Measurements from ENCODE around the gene TMEM184A. TPM values are rescaled to one million over a fixed set of nuclear protein-coding genes. Genes with fewer than 3 reads are reported as not detected.

Gene TMEM184A
- total and polyA plus RNA-seq, 10 of the 15 experiments (the other 5 are each of a cell fraction or from before 2014, with no cell fraction given), result 0.04 to 0.15 TPM; not detected in 8

DNA sequence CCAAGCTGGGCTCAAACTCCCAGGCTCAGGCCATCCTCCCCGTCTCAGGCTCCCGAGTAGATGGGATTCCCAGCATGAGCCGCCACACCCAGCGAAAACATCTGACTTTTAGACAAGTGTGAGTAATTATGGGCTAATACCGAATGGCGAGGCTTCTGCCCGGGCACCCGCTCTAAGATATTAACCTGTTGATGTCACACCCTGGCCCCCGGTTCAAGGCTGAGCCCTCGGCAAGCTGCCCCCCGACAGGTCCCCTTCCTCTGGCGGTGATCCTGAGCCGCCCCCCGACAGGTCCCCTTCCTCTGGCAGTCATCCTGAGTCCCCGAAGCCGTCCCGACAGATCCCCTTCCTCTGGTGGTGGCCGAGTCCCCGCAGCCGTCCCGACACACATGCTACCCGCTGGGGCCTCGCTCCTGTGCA is 8.6 kb upstream of the TMEM184A start:
- ChIA-PET CTCF (no interaction called here), SMC1A (ENCODE audit: uncharacterized antibody, unreplicated experiment) (no interaction called here), RAD21 (ENCODE audit: unreplicated experiment) (no interaction called here), POLR2A (no interaction called here)
- FAIRE-seq, result no peak
- WGBS (ENCODE audit: insufficient coverage, insufficient replicate concordance, low lambda C conversion rate, missing lambda C conversion rate), result 83% methylated on average over 23 of the region's 23 CpGs
- no peak overlapping the region for H3K27ac ChIP-seq (ENCODE audit: control insufficient read depth, insufficient read depth)
- no TSS peak for BruUV-seq (replicated peaks)
- H3K36me3 ChIP-seq (ENCODE audit: control insufficient read depth in 2 of 2, insufficient read depth in 2 of 2, low read length in 1 of 2), result peaks cover 4 to 8% of the 10 kb centered on the region in 2 experiments; a peak in 3 of 4 replicates
- no peaks in the 10 kb centered on the region for H3K9me3 ChIP-seq (replicated peaks; ENCODE audit: control insufficient read depth, insufficient read depth, low read length)
- TF ChIP-seq, protein P1, sequence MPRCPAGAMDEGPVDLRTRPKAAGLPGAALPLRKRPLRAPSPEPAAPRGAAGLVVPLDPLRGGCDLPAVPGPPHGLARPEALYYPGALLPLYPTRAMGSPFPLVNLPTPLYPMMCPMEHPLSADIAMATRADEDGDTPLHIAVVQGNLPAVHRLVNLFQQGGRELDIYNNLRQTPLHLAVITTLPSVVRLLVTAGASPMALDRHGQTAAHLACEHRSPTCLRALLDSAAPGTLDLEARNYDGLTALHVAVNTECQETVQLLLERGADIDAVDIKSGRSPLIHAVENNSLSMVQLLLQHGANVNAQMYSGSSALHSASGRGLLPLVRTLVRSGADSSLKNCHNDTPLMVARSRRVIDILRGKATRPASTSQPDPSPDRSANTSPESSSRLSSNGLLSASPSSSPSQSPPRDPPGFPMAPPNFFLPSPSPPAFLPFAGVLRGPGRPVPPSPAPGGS (IDR thresholded peaks at IDR 0.05; ENCODE audit: borderline replicate concordance, insufficient read depth, low read depth, low read length, poor library complexity, severe bottlenecking), result peak; percentile 20
- TF ChIP-seq, protein P2, sequence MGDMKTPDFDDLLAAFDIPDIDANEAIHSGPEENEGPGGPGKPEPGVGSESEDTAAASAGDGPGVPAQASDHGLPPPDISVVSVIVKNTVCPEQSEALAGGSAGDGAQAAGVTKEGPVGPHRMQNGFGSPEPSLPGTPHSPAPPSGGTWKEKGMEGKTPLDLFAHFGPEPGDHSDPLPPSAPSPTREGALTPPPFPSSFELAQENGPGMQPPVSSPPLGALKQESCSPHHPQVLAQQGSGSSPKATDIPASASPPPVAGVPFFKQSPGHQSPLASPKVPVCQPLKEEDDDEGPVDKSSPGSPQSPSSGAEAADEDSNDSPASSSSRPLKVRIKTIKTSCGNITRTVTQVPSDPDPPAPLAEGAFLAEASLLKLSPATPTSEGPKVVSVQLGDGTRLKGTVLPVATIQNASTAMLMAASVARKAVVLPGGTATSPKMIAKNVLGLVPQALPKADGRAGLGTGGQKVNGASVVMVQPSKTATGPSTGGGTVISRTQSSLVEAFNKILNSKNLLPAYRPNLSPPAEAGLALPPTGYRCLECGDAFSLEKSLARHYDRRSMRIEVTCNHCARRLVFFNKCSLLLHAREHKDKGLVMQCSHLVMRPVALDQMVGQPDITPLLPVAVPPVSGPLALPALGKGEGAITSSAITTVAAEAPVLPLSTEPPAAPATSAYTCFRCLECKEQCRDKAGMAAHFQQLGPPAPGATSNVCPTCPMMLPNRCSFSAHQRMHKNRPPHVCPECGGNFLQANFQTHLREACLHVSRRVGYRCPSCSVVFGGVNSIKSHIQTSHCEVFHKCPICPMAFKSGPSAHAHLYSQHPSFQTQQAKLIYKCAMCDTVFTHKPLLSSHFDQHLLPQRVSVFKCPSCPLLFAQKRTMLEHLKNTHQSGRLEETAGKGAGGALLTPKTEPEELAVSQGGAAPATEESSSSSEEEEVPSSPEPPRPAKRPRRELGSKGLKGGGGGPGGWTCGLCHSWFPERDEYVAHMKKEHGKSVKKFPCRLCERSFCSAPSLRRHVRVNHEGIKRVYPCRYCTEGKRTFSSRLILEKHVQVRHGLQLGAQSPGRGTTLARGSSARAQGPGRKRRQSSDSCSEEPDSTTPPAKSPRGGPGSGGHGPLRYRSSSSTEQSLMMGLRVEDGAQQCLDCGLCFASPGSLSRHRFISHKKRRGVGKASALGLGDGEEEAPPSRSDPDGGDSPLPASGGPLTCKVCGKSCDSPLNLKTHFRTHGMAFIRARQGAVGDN (IDR thresholded peaks at IDR 0.05), result no peak
- no peak for TF ChIP-seq RAD51 (IDR thresholded peaks at IDR 0.05)
- no peaks in the 10 kb centered on the region for H4K20me1 ChIP-seq (ENCODE audit: control insufficient read depth, insufficient read depth)
- H3K4me2 ChIP-seq (ENCODE audit: control insufficient read depth, insufficient read depth), result no peak overlapping the region
- H2AFZ ChIP-seq (ENCODE audit: control insufficient read depth, low read depth, low read length), result no peak overlapping the region
- intact Hi-C loops (cut with micrococcal nuclease; ENCODE audit: unreplicated experiment) (loop anchor here (5.0 kb wide), 1 partner anchor 62 kb away; the partner anchor contains the start of gene INTS1), in situ Hi-C loops (cut with MboI) (no loop called here)
- no peaks in the 10 kb centered on the region for H3K27me3 ChIP-seq (replicated peaks in 1 of 2; ENCODE audit: control insufficient read depth in 2 of 2, insufficient read depth in 2 of 2, low read length in 1 of 2)
- H3K4me1 ChIP-seq (ENCODE audit: control insufficient read depth, insufficient read depth, low read length), result no peaks in the 10 kb centered on the region; the same call in 1 of the 2 replicates
- no peak overlapping the region for H3K9ac ChIP-seq (ENCODE audit: control insufficient read depth, insufficient read depth, low read length)
- H3K79me2 ChIP-seq (ENCODE audit: control insufficient read depth, insufficient read depth, low read length), result peaks cover 10% of the 10 kb centered on the region
- no peak for ATAC-seq
- no peak overlapping the region for H3K4me3 ChIP-seq
- no peak for DNase-seq (ENCODE audit: low read depth, low spot score)

Measured in GM12878 (cell line).